Pulmonary artery endothelial cell (primary cell): ENCODE results near the gene ITGB1. TPM values are rescaled to one million over a fixed set of nuclear protein-coding genes. Genes with fewer than 3 reads are reported as not detected.

Source experiments
- DNase-seq: peaks from one replicate; pipeline ENCODE4 v3.0.0-alpha.2; 2011; ENCODE audit warnings: low read depth, low spot score
- total RNA-seq: library from RNA; depleted of rRNA; stranded (reverse); fragments of >200 nt; gene quantifications from 2 replicates; pipeline ENCODE4 v1.2.3, GENCODE V29; 2014

The ITGB1 gene
- total RNA-seq, 1 donor from 2014 or later = 1,760 TPM

DNA sequence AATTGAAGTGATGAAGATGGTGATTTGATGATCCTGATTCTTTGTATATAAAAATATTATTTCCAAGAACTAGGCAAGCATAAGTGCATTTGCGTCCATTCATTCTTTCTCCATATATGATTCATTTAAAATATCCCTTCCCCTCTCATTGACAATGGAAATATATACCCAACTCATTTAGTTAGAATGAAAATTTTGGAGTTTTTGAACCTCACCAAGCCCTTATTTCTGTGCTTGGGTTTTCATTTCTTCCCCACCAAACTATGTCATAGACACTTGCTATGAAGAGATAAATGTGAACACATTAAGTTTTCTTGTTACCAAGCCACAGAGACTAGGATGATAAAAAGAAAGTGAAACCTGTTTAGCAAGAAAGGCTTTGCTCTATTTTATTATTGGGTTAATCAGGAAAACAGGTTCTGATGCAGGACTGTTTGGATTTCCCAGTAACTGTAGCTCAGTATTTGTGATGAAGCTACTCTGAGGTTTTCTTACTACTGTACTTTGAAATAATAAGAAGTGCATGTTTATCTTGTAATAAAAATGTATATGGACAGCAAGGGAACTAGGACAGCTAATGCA is 68.3 kb downstream of the ITGB1 start:
- no peak for DNase-seq

DNA sequence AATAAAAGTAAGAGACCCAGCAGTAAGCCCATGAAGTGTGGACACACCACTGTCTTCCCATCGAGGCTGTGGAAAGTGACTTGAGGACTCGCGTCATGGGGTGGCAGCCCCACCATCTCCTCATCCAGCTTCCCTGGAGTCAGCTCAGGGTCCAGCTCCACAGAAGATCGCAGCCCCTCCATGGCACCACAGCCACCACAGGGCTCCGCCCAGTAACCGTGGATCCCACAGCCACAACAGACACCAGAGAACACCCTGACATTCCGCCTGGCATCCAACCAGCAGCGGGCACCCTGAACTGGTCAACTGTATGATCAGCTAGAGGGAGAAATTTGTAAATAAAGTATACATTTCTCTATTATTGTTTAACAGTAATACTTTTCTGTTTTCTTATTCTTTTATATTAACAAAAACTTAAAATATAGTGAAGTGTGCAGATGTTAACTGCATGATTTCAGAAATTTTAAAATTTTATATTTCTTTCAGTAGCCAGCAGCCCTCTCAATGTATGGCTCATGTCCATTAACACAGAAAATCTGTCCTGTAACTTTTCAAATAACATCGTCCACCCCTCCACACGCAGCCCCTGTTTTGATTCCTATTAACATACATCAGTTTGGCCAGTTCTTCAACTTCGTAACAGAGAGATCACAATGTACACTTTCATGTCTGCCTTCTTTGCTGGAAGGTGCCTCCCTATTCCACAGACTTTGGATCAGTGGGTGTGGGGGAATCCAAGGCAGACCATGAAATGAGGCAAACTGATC is 69.7 kb downstream of the ITGB1 start:
- no peak for DNase-seq

- no peak for DNase-seq
Observed at GRCh38 chr10:32887481-32887880, 70.5 kb downstream of the ITGB1 start.

DNA sequence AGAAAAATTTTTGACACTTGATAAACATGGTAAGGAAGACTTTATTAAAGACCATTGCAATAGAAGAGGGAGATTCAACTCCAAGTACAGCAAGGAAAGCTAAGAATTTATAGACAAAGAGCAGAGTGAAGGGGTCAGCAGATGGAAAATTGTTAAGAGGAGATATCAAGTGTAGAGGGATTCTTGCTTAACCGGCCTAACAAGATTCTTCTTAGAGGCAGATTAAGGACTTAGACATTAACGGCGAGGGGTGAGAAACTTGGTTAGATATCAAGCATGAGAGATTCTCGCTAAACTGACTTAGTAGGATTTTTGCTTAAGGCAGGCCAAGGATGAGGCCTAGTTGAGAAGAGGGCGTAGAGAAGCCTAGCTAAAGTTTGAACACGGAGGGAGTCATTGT is 76.0 kb downstream of the ITGB1 start:
- no peak for DNase-seq

DNA sequence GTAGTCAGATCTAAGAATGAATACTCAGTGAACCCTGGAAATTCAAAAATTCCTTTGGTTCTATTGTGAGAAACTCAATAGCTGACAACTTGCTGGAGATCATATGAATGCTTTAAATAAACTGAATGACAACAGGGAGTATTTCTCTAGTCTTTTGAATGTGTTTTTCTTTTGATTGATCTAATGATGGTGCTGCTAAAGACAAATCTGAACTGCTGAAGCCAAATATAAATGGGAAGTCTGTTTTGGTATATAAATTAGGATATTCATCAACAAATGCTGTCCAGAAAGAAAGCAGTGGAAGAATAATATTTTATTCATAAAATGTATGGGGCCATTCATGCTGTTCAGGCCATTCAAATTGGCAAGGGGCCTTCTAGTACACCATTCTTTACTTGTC is 79.4 kb downstream of the ITGB1 start:
- DNase-seq = no peak

DNA sequence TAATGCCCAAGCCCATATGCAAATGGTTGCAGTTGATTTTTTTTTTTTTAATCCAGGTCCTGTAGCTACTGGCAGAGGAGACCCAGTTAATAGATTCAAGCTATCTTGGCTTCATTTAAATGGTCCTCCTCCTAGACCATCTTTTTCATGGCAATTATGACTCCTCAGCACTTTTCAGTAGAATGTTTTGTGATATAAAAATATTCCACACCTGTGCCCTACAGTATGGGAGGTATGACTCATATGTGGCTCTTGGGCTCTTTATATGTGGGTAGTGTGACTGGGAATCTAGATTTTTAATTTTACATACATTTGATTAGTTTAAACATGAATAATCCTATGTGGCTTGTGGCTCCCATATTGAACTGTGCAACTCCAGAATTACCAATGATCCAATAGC is 80.1 kb downstream of the ITGB1 start:
- no peak for DNase-seq

DNA sequence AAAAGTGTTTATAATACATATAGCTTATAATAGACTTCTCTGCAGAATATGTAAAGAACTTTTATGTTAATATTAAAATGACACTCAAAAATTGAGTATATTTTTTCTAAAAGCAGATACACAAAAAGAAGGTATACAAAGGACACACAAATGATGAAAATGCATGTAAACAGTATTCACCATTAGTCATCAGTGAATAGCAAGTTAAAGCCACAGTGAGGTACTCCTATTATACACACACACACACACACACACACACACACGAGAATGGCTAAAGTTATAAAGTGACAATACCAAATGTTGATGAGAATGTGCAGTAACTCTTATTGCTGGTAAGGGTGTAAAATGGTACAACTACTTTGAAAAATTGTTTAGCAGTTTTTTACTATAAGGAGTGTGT is 92.9 kb downstream of the ITGB1 start:
- no peak for DNase-seq

DNA sequence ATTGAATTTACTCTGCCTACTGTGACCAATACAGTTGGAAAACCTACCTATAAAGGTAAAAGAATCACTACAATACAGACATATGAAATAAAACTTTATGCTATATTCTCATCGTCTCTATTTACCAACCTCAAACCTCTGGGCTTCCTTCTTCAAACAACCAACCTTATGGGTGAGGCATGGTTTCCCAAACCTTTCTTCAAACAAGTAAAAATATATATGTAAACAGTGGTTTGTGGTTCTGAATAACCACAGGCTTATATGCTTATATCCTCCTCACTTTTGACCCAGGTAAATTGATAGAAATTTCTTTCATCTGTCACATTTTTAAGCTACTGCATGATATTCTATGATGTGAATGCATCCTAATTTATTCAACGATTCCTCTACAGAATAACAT is 103.6 kb downstream of the ITGB1 start:
- DNase-seq = no peak

DNA sequence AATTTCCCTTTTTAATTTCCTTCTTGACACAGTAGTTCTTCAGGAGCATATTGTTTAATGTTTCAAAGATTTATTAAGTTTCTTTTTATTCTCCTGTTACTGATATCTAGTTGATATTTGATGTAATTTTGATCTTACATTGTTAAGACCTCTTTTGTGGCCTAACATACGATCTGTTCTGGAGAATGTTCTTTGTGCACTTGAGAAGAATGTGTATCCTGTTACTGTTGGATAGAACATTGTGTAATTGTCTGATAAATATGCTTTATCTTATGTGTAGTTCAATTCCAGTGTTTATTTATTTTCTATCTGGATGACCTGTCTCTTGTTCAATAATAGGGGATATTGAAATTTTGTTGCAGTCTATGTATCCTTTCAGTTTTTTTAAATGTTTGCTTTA is 106.7 kb downstream of the ITGB1 start:
- no peak for DNase-seq
